GM12873 (cell line): ENCODE measurements around the gene ARL2BP.

Source experiments
- CTCF ChIP-seq: IDR thresholded peaks from 2 replicates; pipeline ENCODE4 v1.5.1; 2012; ENCODE audit warnings: low read depth, mild to moderate bottlenecking, moderate library complexity, low read length, control low read depth; ENCODE audit not compliant: insufficient read depth; ENCODE audit errors: missing control alignments

The ARL2BP gene

GRCh38 chr16:57229079-57229478, 16.0 kb upstream of the ARL2BP start:
- TF ChIP-seq CTCF, result no peak

- TF ChIP-seq CTCF, result no peak
Observed at GRCh38 chr16:57231821-57232350, 13.2 kb upstream of the ARL2BP start.

- no peak for TF ChIP-seq CTCF
Observed at GRCh38 chr16:57233944-57234706, 10.9 kb upstream of the ARL2BP start.

GRCh38 chr16:57234707-57235092, 10.4 kb upstream of the ARL2BP start:
- no peak for TF ChIP-seq CTCF

GRCh38 chr16:57235128-57236021, 9.7 kb upstream of the ARL2BP start:
- no peak for TF ChIP-seq CTCF

- TF ChIP-seq CTCF, result no peak
Observed at GRCh38 chr16:57236022-57236350, 9.1 kb upstream of the ARL2BP start.

- TF ChIP-seq CTCF, result no peak
Observed at GRCh38 chr16:57238682-57239081, 6.4 kb upstream of the ARL2BP start.
